Epithelial cell of esophagus (primary cell): ENCODE results near the gene DAPK2.

ENCODE experiments used
- DNase-seq: peaks from one replicate; pipeline ENCODE4 v3.0.0; 2010; ENCODE audit warnings: low read depth
- H3K4me3 ChIP-seq: 2 replicates; pipeline ENCODE4 v1.5.1; 2011; ENCODE audit warnings: mild to moderate bottlenecking, low read length, control low read depth
- TF ChIP-seq, protein P1 (sequence below): IDR thresholded peaks from 2 replicates; pipeline ENCODE4 v1.5.1; 2011; ENCODE audit warnings: low read depth, mild to moderate bottlenecking, low read length, control low read depth, inconsistent platforms; ENCODE audit not compliant: insufficient read depth; ENCODE audit errors: missing control alignments

The DAPK2 gene

GRCh38 chr15:63909819-63910437 is 136.4 kb downstream of the DAPK2 start:
- no peak overlapping the region for H3K4me3 ChIP-seq
- TF ChIP-seq, protein P1, sequence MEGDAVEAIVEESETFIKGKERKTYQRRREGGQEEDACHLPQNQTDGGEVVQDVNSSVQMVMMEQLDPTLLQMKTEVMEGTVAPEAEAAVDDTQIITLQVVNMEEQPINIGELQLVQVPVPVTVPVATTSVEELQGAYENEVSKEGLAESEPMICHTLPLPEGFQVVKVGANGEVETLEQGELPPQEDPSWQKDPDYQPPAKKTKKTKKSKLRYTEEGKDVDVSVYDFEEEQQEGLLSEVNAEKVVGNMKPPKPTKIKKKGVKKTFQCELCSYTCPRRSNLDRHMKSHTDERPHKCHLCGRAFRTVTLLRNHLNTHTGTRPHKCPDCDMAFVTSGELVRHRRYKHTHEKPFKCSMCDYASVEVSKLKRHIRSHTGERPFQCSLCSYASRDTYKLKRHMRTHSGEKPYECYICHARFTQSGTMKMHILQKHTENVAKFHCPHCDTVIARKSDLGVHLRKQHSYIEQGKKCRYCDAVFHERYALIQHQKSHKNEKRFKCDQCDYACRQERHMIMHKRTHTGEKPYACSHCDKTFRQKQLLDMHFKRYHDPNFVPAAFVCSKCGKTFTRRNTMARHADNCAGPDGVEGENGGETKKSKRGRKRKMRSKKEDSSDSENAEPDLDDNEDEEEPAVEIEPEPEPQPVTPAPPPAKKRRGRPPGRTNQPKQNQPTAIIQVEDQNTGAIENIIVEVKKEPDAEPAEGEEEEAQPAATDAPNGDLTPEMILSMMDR: no peak
- DNase-seq: no peak

DNA sequence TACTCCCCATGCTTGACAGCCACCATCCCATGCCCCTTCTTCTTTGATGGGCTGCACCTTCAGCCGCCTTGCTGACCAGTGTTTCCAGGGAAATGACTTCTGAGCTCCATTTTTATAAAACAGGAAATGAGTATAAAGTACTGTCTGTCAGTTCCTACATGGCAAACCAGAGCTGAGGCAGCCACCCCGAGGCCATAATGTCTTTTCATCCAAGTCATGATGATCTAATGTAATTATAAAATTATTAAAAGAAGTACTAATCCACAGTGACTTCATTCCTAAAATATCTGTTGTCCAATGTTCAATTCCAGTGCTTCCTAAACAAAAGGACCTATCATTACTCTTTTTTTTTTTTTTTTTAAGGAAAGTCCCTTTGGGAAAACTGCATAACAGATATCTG is 137.3 kb downstream of the DAPK2 start:
- H3K4me3 ChIP-seq: no peak overlapping the region
- TF ChIP-seq, protein P1: no peak
- peak; percentile 90 for DNase-seq

DNA sequence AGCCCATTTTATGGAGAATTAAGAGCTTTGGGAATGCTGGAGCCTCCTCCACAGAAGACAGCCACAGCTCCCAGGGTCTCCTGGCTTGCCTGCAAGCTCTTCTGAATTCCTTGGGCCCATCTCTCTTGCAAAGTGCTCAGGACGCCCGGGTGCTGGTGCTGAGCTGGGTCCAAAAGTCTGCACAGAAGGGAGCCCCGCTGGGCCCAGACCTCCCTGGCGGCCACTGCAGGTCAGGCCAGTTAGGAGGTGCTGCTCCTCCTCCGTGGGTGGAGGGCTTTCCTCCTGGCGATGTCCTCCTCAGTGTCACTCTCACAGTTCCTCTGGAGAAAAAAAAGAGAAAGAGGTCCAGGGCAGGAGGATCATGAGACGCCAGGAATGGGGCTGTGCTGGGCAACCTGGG is 138.0 kb downstream of the DAPK2 start:
- no peak overlapping the region for H3K4me3 ChIP-seq
- no peak for DNase-seq
- TF ChIP-seq, protein P1: no peak

DNA sequence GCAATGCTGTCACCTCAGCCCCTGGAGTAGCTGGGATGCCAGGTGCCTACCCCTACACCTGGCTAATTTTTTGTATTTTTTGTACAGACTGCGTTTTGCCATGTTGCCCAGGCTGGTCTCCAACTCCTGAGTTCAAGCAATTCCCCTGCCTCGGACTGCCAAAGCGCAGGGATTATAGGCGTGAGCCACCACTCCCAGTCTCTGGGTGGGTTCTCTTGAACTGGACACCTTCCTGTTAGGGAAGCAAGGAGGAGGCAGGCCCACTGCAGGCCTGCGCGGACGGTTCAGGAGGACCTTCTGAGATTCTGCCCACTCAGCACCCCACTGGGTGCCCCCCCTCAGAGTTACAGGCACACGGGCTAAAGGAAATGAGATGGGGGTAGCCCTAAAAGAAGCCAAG is 138.8 kb downstream of the DAPK2 start:
- DNase-seq: no peak
- H3K4me3 ChIP-seq: no peak overlapping the region
- TF ChIP-seq, protein P1: no peak

DNA sequence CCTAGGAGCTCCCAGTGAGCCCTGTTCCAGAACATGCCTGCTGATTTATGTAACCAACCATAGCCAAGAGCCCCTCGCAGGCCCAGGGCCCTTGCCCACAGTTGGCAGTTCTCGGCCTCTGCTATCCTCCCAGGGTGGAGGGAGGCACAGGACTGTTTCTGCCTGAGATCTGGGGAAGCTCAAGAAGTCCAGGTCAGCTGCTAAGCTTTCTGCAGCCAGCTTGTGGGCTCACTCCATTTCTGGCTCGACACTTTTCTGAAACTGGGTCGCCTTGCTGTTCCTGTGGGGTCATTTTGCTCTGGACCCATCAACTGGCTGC is 140.1 kb downstream of the DAPK2 start:
- no peak overlapping the region for H3K4me3 ChIP-seq
- TF ChIP-seq, protein P1: no peak
- no peak for DNase-seq

DNA sequence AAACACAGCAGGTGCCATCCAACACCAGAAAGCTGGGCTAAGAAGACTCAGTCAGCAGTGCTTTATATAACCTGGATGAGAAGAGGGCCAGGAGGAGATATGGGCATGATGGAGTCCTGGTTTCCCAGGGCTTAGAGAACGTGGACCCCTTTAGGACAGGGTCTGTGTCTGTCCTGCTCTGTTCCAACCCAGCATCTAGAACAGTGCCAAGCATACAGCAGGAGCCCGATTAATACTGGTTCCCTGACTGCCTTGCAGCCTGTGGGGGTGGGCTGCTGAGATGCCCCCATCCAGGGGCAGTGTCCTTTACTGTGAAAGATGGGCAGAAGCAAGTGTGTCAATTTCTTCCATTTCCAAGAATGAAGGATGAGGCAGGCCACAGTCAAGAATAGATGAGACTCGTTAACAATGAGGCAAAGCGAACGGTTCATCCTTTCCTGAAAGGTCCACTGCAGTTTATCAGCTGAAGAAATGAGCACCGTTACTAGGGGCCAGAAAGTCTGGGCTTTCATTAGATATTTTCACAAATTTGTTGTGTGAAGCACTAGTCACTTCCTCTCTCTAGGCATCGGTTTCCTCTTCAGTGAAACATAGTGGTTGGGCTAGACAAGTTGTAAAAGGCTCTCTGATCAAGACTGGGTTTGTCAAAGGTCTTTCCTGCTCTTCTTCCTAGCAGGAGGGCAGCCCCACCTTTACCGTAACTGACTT is 140.6 kb downstream of the DAPK2 start:
- no peak for DNase-seq
- H3K4me3 ChIP-seq: no peak overlapping the region
- TF ChIP-seq, protein P1: no peak

DNA sequence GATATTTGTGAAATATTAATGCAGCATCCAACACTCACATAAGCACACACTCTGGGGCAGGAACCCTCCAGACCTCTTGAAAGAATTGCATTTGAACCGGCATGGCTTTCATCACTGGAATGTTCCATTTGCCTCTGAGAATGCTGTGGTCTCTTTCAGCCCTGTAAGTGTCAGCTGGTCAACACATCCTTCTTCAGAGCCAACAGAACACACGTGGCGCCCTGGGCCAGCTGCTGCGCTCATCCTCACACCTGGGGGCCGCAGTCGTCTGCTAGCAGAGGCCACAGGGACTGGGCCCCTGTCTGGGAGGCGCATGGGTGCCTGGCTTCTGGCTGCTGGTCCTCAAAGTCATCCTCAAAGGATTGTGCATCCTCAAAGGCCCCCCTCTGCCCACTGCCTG is 141.2 kb downstream of the DAPK2 start:
- DNase-seq: no peak
- H3K4me3 ChIP-seq: no peak overlapping the region
- TF ChIP-seq, protein P1: no peak
